Esophagus muscularis mucosa (tissue), 4 donors: ENCODE data around the gene MTHFD2L.

Source experiments
- CTCF ChIP-seq, 3 experiments: fragments of 200-600 bp in 2 of 3; fragments of 450-650 bp in 1 of 3; sonication (generic) in 2 of 3; IDR thresholded peaks; one replicate each; pipeline ENCODE4 v1.5.1; 2017 to 2019; ENCODE audit warnings: antibody characterized with exemption in 3 of 3, mild to moderate bottlenecking in 2 of 3, moderate library complexity in 1 of 3
- EP300 ChIP-seq: sonication (generic); formaldehyde crosslinking; IDR thresholded peaks from one replicate; pipeline ENCODE4 v1.6.1; 2017; ENCODE audit warnings: antibody characterized with exemption
- POLR2A ChIP-seq: fragments of 450-650 bp; IDR thresholded peaks from one replicate; pipeline ENCODE4 v1.6.1; 2017; ENCODE audit warnings: antibody characterized with exemption, moderate library complexity, mild to moderate bottlenecking, low read depth
- POLR2AphosphoS5 ChIP-seq, 2 donors: sonication (generic); formaldehyde crosslinking; IDR thresholded peaks; one replicate each; pipeline ENCODE4 v1.6.1; 2017; ENCODE audit warnings: antibody characterized with exemption in 2 of 2

- TF ChIP-seq CTCF (IDR thresholded peaks at IDR 0.05) (no peak), POLR2A (no peak), POLR2AphosphoS5 (IDR thresholded peaks at IDR 0.05) (no peak), EP300 (no peak)
Measured at GRCh38 chr4:74123065-74123728, 34.7 kb upstream of the MTHFD2L start.
